ENCODE results near the gene IQCM. TPM values are rescaled to one million over a fixed set of nuclear protein-coding genes. Genes with fewer than 3 reads are reported as not detected.

IQCM gene
- total RNA-seq, 1 experiment from 2014 or later, result 0.11 TPM

- Mint-ChIP-seq H3K4me1 (no peaks in the 10 kb centered on the region), H3K4me3 (no peak overlapping the region), H3K9me3 (no peaks in the 10 kb centered on the region), H3K36me3 (no peaks in the 10 kb centered on the region), H3K27ac (no peak overlapping the region), H3K27me3 (ENCODE audit: low read depth) (no peaks in the 10 kb centered on the region)
- ChIA-PET POLR2A (interaction anchor here (0.6 kb wide), 1 partner anchor 1907 kb away, joined by 3 read pairs; no protein-coding TSS in a partner anchor), CTCF (no interaction called here)
- ATAC-seq (no peak), DNase-seq (ENCODE audit: low spot score) (no peak)
- TF ChIP-seq FOXJ3 (CRISPR knock-in tag; IDR thresholded peaks at IDR 0.05; ENCODE audit: borderline replicate concordance) (no peak), ZNF396 (CRISPR knock-in tag; IDR thresholded peaks at IDR 0.05; ENCODE audit: borderline replicate concordance) (no peak), IRF2 (CRISPR knock-in tag; IDR thresholded peaks at IDR 0.05; ENCODE audit: borderline replicate concordance, low read depth) (no peak), ZNF317 (CRISPR knock-in tag; IDR thresholded peaks at IDR 0.05; ENCODE audit: borderline replicate concordance, low read depth) (no peak), NR1H2 (CRISPR knock-in tag; IDR thresholded peaks at IDR 0.05) (no peak), TP53 (CRISPR knock-in tag; IDR thresholded peaks at IDR 0.05) (no peak), CREB1 (CRISPR knock-in tag; IDR thresholded peaks at IDR 0.05) (no peak), SOX15 (CRISPR knock-in tag; IDR thresholded peaks at IDR 0.05) (no peak), TEAD1 (CRISPR knock-in tag; IDR thresholded peaks at IDR 0.05) (no peak), ATF2 (CRISPR knock-in tag; IDR thresholded peaks at IDR 0.05; ENCODE audit: borderline replicate concordance, low read depth) (no peak), FOXK1 (CRISPR knock-in tag; IDR thresholded peaks at IDR 0.05) (no peak), CDX4 (CRISPR knock-in tag; IDR thresholded peaks at IDR 0.05; ENCODE audit: borderline replicate concordance) (no peak), EMX1 (CRISPR knock-in tag; IDR thresholded peaks at IDR 0.05) (no peak)
- TF ChIP-seq, protein P1, sequence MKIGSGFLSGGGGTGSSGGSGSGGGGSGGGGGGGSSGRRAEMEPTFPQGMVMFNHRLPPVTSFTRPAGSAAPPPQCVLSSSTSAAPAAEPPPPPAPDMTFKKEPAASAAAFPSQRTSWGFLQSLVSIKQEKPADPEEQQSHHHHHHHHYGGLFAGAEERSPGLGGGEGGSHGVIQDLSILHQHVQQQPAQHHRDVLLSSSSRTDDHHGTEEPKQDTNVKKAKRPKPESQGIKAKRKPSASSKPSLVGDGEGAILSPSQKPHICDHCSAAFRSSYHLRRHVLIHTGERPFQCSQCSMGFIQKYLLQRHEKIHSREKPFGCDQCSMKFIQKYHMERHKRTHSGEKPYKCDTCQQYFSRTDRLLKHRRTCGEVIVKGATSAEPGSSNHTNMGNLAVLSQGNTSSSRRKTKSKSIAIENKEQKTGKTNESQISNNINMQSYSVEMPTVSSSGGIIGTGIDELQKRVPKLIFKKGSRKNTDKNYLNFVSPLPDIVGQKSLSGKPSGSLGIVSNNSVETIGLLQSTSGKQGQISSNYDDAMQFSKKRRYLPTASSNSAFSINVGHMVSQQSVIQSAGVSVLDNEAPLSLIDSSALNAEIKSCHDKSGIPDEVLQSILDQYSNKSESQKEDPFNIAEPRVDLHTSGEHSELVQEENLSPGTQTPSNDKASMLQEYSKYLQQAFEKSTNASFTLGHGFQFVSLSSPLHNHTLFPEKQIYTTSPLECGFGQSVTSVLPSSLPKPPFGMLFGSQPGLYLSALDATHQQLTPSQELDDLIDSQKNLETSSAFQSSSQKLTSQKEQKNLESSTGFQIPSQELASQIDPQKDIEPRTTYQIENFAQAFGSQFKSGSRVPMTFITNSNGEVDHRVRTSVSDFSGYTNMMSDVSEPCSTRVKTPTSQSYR (CRISPR knock-in tag; IDR thresholded peaks at IDR 0.05), result no peak
- TF ChIP-seq, protein P2, sequence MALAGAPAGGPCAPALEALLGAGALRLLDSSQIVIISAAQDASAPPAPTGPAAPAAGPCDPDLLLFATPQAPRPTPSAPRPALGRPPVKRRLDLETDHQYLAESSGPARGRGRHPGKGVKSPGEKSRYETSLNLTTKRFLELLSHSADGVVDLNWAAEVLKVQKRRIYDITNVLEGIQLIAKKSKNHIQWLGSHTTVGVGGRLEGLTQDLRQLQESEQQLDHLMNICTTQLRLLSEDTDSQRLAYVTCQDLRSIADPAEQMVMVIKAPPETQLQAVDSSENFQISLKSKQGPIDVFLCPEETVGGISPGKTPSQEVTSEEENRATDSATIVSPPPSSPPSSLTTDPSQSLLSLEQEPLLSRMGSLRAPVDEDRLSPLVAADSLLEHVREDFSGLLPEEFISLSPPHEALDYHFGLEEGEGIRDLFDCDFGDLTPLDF (CRISPR knock-in tag; IDR thresholded peaks at IDR 0.05), result no peak
- TF ChIP-seq, protein P3, sequence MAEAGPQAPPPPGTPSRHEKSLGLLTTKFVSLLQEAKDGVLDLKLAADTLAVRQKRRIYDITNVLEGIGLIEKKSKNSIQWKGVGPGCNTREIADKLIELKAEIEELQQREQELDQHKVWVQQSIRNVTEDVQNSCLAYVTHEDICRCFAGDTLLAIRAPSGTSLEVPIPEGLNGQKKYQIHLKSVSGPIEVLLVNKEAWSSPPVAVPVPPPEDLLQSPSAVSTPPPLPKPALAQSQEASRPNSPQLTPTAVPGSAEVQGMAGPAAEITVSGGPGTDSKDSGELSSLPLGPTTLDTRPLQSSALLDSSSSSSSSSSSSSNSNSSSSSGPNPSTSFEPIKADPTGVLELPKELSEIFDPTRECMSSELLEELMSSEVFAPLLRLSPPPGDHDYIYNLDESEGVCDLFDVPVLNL (CRISPR knock-in tag; IDR thresholded peaks at IDR 0.05; ENCODE audit: borderline replicate concordance, low read depth), result no peak
- TF ChIP-seq, protein P4, sequence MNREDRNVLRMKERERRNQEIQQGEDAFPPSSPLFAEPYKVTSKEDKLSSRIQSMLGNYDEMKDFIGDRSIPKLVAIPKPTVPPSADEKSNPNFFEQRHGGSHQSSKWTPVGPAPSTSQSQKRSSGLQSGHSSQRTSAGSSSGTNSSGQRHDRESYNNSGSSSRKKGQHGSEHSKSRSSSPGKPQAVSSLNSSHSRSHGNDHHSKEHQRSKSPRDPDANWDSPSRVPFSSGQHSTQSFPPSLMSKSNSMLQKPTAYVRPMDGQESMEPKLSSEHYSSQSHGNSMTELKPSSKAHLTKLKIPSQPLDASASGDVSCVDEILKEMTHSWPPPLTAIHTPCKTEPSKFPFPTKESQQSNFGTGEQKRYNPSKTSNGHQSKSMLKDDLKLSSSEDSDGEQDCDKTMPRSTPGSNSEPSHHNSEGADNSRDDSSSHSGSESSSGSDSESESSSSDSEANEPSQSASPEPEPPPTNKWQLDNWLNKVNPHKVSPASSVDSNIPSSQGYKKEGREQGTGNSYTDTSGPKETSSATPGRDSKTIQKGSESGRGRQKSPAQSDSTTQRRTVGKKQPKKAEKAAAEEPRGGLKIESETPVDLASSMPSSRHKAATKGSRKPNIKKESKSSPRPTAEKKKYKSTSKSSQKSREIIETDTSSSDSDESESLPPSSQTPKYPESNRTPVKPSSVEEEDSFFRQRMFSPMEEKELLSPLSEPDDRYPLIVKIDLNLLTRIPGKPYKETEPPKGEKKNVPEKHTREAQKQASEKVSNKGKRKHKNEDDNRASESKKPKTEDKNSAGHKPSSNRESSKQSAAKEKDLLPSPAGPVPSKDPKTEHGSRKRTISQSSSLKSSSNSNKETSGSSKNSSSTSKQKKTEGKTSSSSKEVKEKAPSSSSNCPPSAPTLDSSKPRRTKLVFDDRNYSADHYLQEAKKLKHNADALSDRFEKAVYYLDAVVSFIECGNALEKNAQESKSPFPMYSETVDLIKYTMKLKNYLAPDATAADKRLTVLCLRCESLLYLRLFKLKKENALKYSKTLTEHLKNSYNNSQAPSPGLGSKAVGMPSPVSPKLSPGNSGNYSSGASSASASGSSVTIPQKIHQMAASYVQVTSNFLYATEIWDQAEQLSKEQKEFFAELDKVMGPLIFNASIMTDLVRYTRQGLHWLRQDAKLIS (CRISPR knock-in tag; IDR thresholded peaks at IDR 0.05; ENCODE audit: borderline replicate concordance), result no peak
- TF ChIP-seq, protein P5, sequence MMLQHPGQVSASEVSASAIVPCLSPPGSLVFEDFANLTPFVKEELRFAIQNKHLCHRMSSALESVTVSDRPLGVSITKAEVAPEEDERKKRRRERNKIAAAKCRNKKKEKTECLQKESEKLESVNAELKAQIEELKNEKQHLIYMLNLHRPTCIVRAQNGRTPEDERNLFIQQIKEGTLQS (CRISPR knock-in tag; conservative IDR thresholded peaks at IDR 0.05), result no peak
These were observed 177.6 kb downstream of the IQCM start for GRCh38 chr4:149638073-149638472.
